SK-N-SH (cell line): Measurements from ENCODE around the gene HAND2. TPM values are rescaled to one million over a fixed set of nuclear protein-coding genes. Genes with fewer than 3 reads are reported as not detected.

ENCODE experiments used
- CTCF ChIA-PET: fragments of 300-600, 350-600 bp; formaldehyde crosslinking; extraction: SDS; loops from one replicate; lab custom pipeline; 2021; lab: Yijun Ruan, JAX
- POLR2A ChIA-PET: fragments of 350-600 bp; sonication (Branson Sonifier 250); formaldehyde crosslinking; extraction: SDS; loops from one replicate; lab custom pipeline; 2020; ENCODE audit warnings: antibody characterized with exemption, inconsistent platforms; lab: Yijun Ruan, JAX
- DNase-seq: peaks from one replicate; pipeline ENCODE4 v3.0.0; 2012
- H2AFZ ChIP-seq: fragments of 200-600 bp; sonication (generic); 2 replicates; pipeline ENCODE4 v1.8.1; 2016; ENCODE audit warnings: antibody characterized with exemption, mild to moderate bottlenecking, low read depth
- H3F3A ChIP-seq: fragments of 200-600 bp; sonication (generic); replicated peaks from 2 replicates; pipeline ENCODE3; 2016; ENCODE audit warnings: antibody characterized with exemption, mild to moderate bottlenecking; ENCODE audit not compliant: insufficient read depth
- H3K27ac ChIP-seq, 2 experiments: fragments of 200-500 bp in 1 of 2; fragments of 200-600 bp in 1 of 2; sonication (Bioruptor generic) in 1 of 2; sonication (generic), shearing (Covaris generic) in 1 of 2; 2 replicates each; pipeline versions ENCODE4 v1.5.1 to v1.6.1; 2014 to 2016; ENCODE audit warnings: low read depth in 2 of 2, inconsistent platforms in 1 of 2, low read length in 1 of 2, mild to moderate bottlenecking in 1 of 2, mixed read lengths in 1 of 2
- H3K27me3 ChIP-seq: fragments of 200-600 bp; sonication (generic), shearing (Covaris generic); 2 replicates; pipeline ENCODE4 v1.6.1; 2016; ENCODE audit warnings: mixed run types; ENCODE audit not compliant: insufficient read depth
- H3K36me3 ChIP-seq, 2 experiments: fragments of 200-500 bp in 1 of 2; fragments of 200-600 bp in 1 of 2; sonication (Bioruptor generic) in 1 of 2; sonication (generic) in 1 of 2; replicated peaks in 1 of 2; 2 replicates each; pipeline versions ENCODE3 to v1.5.1; 2014 to 2016; ENCODE audit warnings: low read length in 1 of 2, mild to moderate bottlenecking in 1 of 2; ENCODE audit not compliant: insufficient read depth in 2 of 2, control insufficient read depth in 1 of 2
- H3K4me1 ChIP-seq, 2 experiments: fragments of 200-500 bp in 1 of 2; fragments of 200-600 bp in 1 of 2; sonication (Bioruptor generic) in 1 of 2; sonication (generic), shearing (Covaris generic) in 1 of 2; 2 replicates each; pipeline versions ENCODE4 v1.5.1 to v1.6.1; 2014 to 2016; ENCODE audit warnings: low read depth in 1 of 2, low read length in 1 of 2, mixed run types in 1 of 2; ENCODE audit not compliant: insufficient read depth in 2 of 2, control insufficient read depth in 1 of 2
- H3K4me2 ChIP-seq: fragments of 200-600 bp; sonication (generic), shearing (Covaris generic); 2 replicates; pipeline ENCODE4 v1.6.1; 2017; ENCODE audit warnings: mixed run types
- H3K4me3 ChIP-seq, 2 experiments: fragments of 200-500 bp in 1 of 2; fragments of 200-600 bp in 1 of 2; sonication (Bioruptor generic) in 1 of 2; sonication (generic), shearing (Covaris generic) in 1 of 2; 2 replicates each; pipeline versions ENCODE4 v1.5.1 to v1.8.1; 2014 to 2016; ENCODE audit warnings: low read depth in 2 of 2, inconsistent platforms in 1 of 2, low read length in 1 of 2, mild to moderate bottlenecking in 1 of 2, mixed read lengths in 1 of 2, moderate library complexity in 1 of 2
- H3K79me2 ChIP-seq: fragments of 200-600 bp; sonication (generic); 2 replicates; pipeline ENCODE4 v1.8.1; 2017; ENCODE audit warnings: mild to moderate bottlenecking; ENCODE audit not compliant: insufficient read depth
- H3K9ac ChIP-seq: fragments of 200-600 bp; sonication (generic); 2 replicates; pipeline ENCODE4 v1.6.1; 2017; ENCODE audit warnings: mixed run types
- H3K9me2 ChIP-seq: fragments of 200-600 bp; sonication (generic); 2 replicates; pipeline ENCODE4 v1.6.1; 2017; ENCODE audit warnings: mixed run types
- H3K9me3 ChIP-seq: fragments of 200-600 bp; sonication (generic); 2 replicates; pipeline ENCODE4 v1.6.1; 2017; ENCODE audit warnings: mixed run types, mild to moderate bottlenecking, moderate library complexity
- H4K20me1 ChIP-seq: fragments of 200-600 bp; sonication (generic); 2 replicates; pipeline ENCODE4 v1.6.1; 2017; ENCODE audit warnings: mild to moderate bottlenecking, mixed run types; ENCODE audit not compliant: insufficient read depth
- CTCF ChIP-seq: fragments of 200-600 bp; sonication (generic); IDR thresholded peaks from 2 replicates; pipeline ENCODE4 v1.6.1; 2017; ENCODE audit warnings: antibody characterized with exemption, mild to moderate bottlenecking, moderate library complexity
- ELF1 ChIP-seq: IDR thresholded peaks from 2 replicates; pipeline ENCODE4 v1.4.0; 2012
- EP300 ChIP-seq, 2 experiments: IDR thresholded peaks; 2 replicates each; pipeline versions ENCODE4 v1.4.0 to v1.6.1; 2012; ENCODE audit warnings: borderline replicate concordance in 1 of 2, low read depth in 1 of 2, low read length in 1 of 2
- GABPA ChIP-seq: IDR thresholded peaks from 2 replicates; pipeline ENCODE4 v1.4.0; 2012; ENCODE audit warnings: low read depth, mild to moderate bottlenecking
- GATA2 ChIP-seq: sonication (generic); formaldehyde crosslinking; IDR thresholded peaks from 2 replicates; pipeline ENCODE4 v1.5.0; 2020; ENCODE audit warnings: mild to moderate bottlenecking, missing genetic modification reagents
- MEF2A ChIP-seq: IDR thresholded peaks from 2 replicates; pipeline ENCODE4 v1.4.0; 2012; ENCODE audit warnings: low read depth, borderline replicate concordance
- MXI1 ChIP-seq: IDR thresholded peaks from 2 replicates; pipeline ENCODE4 v1.6.1; 2012; ENCODE audit warnings: mild to moderate bottlenecking, low read depth, low read length, improper control_type of control experiment
- NFIC ChIP-seq: IDR thresholded peaks from 2 replicates; pipeline ENCODE4 v1.4.0; 2012; ENCODE audit warnings: borderline replicate concordance
- POLR2AphosphoS5 ChIP-seq: IDR thresholded peaks from 2 replicates; pipeline ENCODE4 v1.6.1; 2012; ENCODE audit warnings: low read depth, low read length
- RAD21 ChIP-seq: IDR thresholded peaks from 2 replicates; pipeline ENCODE4 v1.6.1; 2012; ENCODE audit warnings: mild to moderate bottlenecking, low read length
- RFX5 ChIP-seq: IDR thresholded peaks from 2 replicates; pipeline ENCODE4 v1.6.1; 2012; ENCODE audit warnings: mild to moderate bottlenecking, improper control_type of control experiment, low read length
- RXRA ChIP-seq: IDR thresholded peaks from 2 replicates; pipeline ENCODE4 v1.4.0; 2012; ENCODE audit warnings: low read depth, mild to moderate bottlenecking, borderline replicate concordance
- SMC3 ChIP-seq: IDR thresholded peaks from 2 replicates; pipeline ENCODE4 v1.6.1; 2012; ENCODE audit warnings: low read depth, low read length, improper control_type of control experiment
- ZBTB33 ChIP-seq: IDR thresholded peaks from 2 replicates; pipeline ENCODE4 v1.4.0; 2012; ENCODE audit warnings: low read depth, borderline replicate concordance
- WGBS: methylation state at CpG from one replicate; pipeline ENCODE4 v1.1.6; 2017; ENCODE audit warnings: low lambda C conversion rate; 5-methylcytosine and 5-hydroxymethylcytosine counted together
- polyA plus RNA-seq, 3 experiments: library from polyadenylated mRNA; depleted of rRNA; stranded (reverse); fragments of >200 nt; gene quantifications; 2 replicates each; pipeline ENCODE4 v1.2.3, GENCODE V29; 2012
- TF ChIP-seq, protein P1 (sequence below): IDR thresholded peaks from 2 replicates; pipeline ENCODE4 v1.4.0; 2012; ENCODE audit warnings: low read depth, borderline replicate concordance
- TF ChIP-seq, protein P2 (sequence below): fragments of 150-350 bp; IDR thresholded peaks from 2 replicates; pipeline ENCODE4 v1.6.1; 2016; ENCODE audit warnings: mild to moderate bottlenecking, low read depth, low read length

HAND2 gene
- polyA plus RNA-seq, 1 of the 3 experiments (the other 2 are of a cell fraction): 106 TPM

DNA sequence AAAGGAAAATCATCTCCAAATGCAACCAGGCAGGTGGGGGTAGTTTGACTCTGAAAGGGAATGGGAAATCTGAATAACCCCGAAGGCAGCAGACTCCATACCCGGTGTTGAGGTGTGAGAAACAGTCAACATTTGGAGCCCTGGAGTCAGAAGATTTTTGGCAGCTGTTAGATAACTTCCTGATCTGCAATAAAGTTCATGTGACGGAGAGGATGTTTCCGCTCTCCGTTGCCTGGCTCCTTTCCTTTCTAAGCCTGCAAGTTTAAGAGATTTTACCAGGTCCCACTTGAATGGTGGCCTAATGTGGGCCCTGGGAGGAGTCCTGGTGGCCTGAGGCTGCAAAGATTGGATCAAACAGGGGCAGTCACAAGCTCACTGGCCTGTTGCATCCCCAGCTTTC is 27.7 kb downstream of the HAND2 start:
- WGBS: 78% methylated on average over 2 of the region's 5 CpGs
- Histone ChIP-seq H3K9ac (no peak overlapping the region), H3K36me3 (no peaks in the 10 kb centered on the region), H3K4me2 (no peak overlapping the region)
- POLR2A ChIA-PET: no interaction called here
- no peak for TF ChIP-seq ELF1
- TF ChIP-seq GATA2 (CRISPR knock-in tag): no peak
- TF ChIP-seq NFIC: no peak
- TF ChIP-seq MEF2A: no peak
- TF ChIP-seq EP300 (IDR thresholded peaks at IDR 0.05; ENCODE audit: borderline replicate concordance in 1 of 2, low read depth in 1 of 2, low read length in 1 of 2): no peak
- no peak for TF ChIP-seq MXI1
- no peak for TF ChIP-seq SMC3
- TF ChIP-seq, protein P1, sequence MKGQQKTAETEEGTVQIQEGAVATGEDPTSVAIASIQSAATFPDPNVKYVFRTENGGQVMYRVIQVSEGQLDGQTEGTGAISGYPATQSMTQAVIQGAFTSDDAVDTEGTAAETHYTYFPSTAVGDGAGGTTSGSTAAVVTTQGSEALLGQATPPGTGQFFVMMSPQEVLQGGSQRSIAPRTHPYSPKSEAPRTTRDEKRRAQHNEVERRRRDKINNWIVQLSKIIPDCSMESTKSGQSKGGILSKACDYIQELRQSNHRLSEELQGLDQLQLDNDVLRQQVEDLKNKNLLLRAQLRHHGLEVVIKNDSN: no peak
- no peak for TF ChIP-seq RFX5
- TF ChIP-seq, protein P2, sequence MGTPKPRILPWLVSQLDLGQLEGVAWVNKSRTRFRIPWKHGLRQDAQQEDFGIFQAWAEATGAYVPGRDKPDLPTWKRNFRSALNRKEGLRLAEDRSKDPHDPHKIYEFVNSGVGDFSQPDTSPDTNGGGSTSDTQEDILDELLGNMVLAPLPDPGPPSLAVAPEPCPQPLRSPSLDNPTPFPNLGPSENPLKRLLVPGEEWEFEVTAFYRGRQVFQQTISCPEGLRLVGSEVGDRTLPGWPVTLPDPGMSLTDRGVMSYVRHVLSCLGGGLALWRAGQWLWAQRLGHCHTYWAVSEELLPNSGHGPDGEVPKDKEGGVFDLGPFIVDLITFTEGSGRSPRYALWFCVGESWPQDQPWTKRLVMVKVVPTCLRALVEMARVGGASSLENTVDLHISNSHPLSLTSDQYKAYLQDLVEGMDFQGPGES: no peak
- TF ChIP-seq POLR2AphosphoS5: no peak
- no peak for TF ChIP-seq GABPA
- no peak for TF ChIP-seq RAD21
- no peak for TF ChIP-seq RXRA
- no peak for TF ChIP-seq ZBTB33
- no peak for TF ChIP-seq CTCF
- TF ChIP-seq, all 33 proteins: peak for 0
- Histone ChIP-seq H3K4me3 (no peak overlapping the region), H3K4me1 (peaks cover 8 to 45% of the 10 kb centered on the region in 2 experiments; a peak in 2 of 4 replicates), H3K79me2 (peaks cover 6% of the 10 kb centered on the region), H4K20me1 (no peaks in the 10 kb centered on the region), H3K27me3 (no peaks in the 10 kb centered on the region), H2AFZ (no peak overlapping the region), H3K9me3 (no peaks in the 10 kb centered on the region), H3F3A (peaks cover 10% of the 10 kb centered on the region), H3K9me2 (no peaks in the 10 kb centered on the region), H3K27ac (no peak overlapping the region)
- CTCF ChIA-PET: interaction anchor here (1.2 to 5.1 kb wide), 2 partner anchors 82 to 183 kb away, joined by 3 to 24 read pairs; no protein-coding TSS in a partner anchor
- DNase-seq: no peak
